Thymus (tissue), 11 donors: ENCODE data around the gene S1PR3. TPM values are rescaled to one million over a fixed set of nuclear protein-coding genes. Genes with fewer than 3 reads are reported as not detected.

ENCODE experiments used
- DNase-seq, 9 donors: peaks; one replicate each; pipeline ENCODE4 v3.0.0-alpha.2; 2013; ENCODE audit warnings: low spot score in 9 of 9, low read depth in 6 of 9, missing footprints in 1 of 9
- H3K27ac ChIP-seq, 2 donors: one replicate each; pipeline ENCODE4 v1.5.1; 2013; ENCODE audit warnings: control low read depth in 1 of 2, low read depth in 1 of 2, low read length in 1 of 2, mild to moderate bottlenecking in 1 of 2, moderate library complexity in 1 of 2
- H3K27me3 ChIP-seq, 2 donors: one replicate each; pipeline ENCODE4 v1.5.1; 2013; ENCODE audit warnings: low read length in 1 of 2; ENCODE audit not compliant: control insufficient read depth in 2 of 2, insufficient read depth in 1 of 2
- H3K36me3 ChIP-seq, 2 donors: one replicate each; pipeline ENCODE4 v1.5.1; 2013; ENCODE audit warnings: low read length in 1 of 2, mild to moderate bottlenecking in 1 of 2, moderate library complexity in 1 of 2; ENCODE audit not compliant: control insufficient read depth in 2 of 2, insufficient read depth in 2 of 2
- H3K4me1 ChIP-seq, 2 donors: one replicate each; pipeline ENCODE4 v1.5.1; 2013; ENCODE audit warnings: low read length in 2 of 2; ENCODE audit not compliant: control insufficient read depth in 2 of 2, insufficient read depth in 2 of 2
- H3K4me3 ChIP-seq, 2 donors: one replicate each; pipeline ENCODE4 v1.5.1; 2013; ENCODE audit warnings: low read length in 2 of 2, control low read depth in 1 of 2, mild to moderate bottlenecking in 1 of 2
- H3K9me3 ChIP-seq, 2 donors: one replicate each; pipeline ENCODE4 v1.5.1; 2013; ENCODE audit warnings: low read length in 1 of 2, mild to moderate bottlenecking in 1 of 2; ENCODE audit not compliant: control insufficient read depth in 2 of 2, insufficient read depth in 1 of 2
- WGBS: extraction: QIAGEN DNeasy Blood & Tissue Kit; methylation state at CpG from one replicate; pipeline ENCODE4 v1.1.7; 2013; 5-methylcytosine and 5-hydroxymethylcytosine counted together
- polyA plus RNA-seq: library from polyadenylated mRNA; stranded (reverse); fragments of 200-250 nt; gene quantifications from one replicate; pipeline ENCODE4 v1.2.3, GENCODE V29; 2013
- total RNA-seq: library from RNA; stranded (reverse); fragments of 120-200 nt; gene quantifications from one replicate; pipeline ENCODE4 v1.2.4, GENCODE V29; 2013
- donor health status: healthy.

Gene S1PR3
- total and polyA plus RNA-seq, 2 donors = 4.7 to 5.9 TPM

- H3K36me3 ChIP-seq = no peaks in the 10 kb centered on the region
- WGBS = 89% methylated on average over 7 of the region's 7 CpGs
- H3K4me1 ChIP-seq = peaks cover 4 to 11% of the 10 kb centered on the region in 2 donors
- peaks cover 0 to 16% of the 10 kb centered on the region in 2 donors for H3K27me3 ChIP-seq
- no peak for DNase-seq
- H3K27ac ChIP-seq = no peak overlapping the region
- H3K4me3 ChIP-seq = no peak overlapping the region
- peaks cover 3 to 11% of the 10 kb centered on the region in 2 donors for H3K9me3 ChIP-seq
Observed at GRCh38 chr9:88974641-88975040, 16.6 kb upstream of the S1PR3 start.

GRCh38 chr9:88975966-88976889, 15.0 kb upstream of the S1PR3 start:
- Histone ChIP-seq H3K4me3 (no peak overlapping the region), H3K9me3 (peaks cover 4 to 11% of the 10 kb centered on the region in 2 donors), H3K27ac (no peak overlapping the region), H3K27me3 (peaks cover 0 to 16% of the 10 kb centered on the region in 2 donors), H3K4me1 (peaks cover 0 to 4% of the 10 kb centered on the region in 2 donors), H3K36me3 (no peaks in the 10 kb centered on the region)
- no peak for DNase-seq
- 80% methylated on average over 8 of the region's 8 CpGs for whole genome bisulfite sequencing

- H3K4me3 ChIP-seq = no peak overlapping the region
- H3K27me3 ChIP-seq = peaks cover 0 to 16% of the 10 kb centered on the region in 2 donors
- 96% methylated on average over 5 of the region's 5 CpGs for WGBS
- H3K4me1 ChIP-seq = peaks cover 0 to 4% of the 10 kb centered on the region in 2 donors
- H3K36me3 ChIP-seq = no peaks in the 10 kb centered on the region
- H3K27ac ChIP-seq = no peak overlapping the region
- DNase-seq = no peak
- peaks cover 4 to 11% of the 10 kb centered on the region in 2 donors for H3K9me3 ChIP-seq
Observed at GRCh38 chr9:88976890-88977257, 14.4 kb upstream of the S1PR3 start.

GRCh38 chr9:88978034-88978433, 13.2 kb upstream of the S1PR3 start:
- no peaks in the 10 kb centered on the region for H3K4me1 ChIP-seq
- H3K9me3 ChIP-seq = peaks cover 4 to 10% of the 10 kb centered on the region in 2 donors
- WGBS = 72% methylated on average over 5 of the region's 5 CpGs
- peaks cover 0 to 16% of the 10 kb centered on the region in 2 donors for H3K27me3 ChIP-seq
- DNase-seq = no peak
- H3K36me3 ChIP-seq = no peaks in the 10 kb centered on the region
- H3K27ac ChIP-seq = no peak overlapping the region
- H3K4me3 ChIP-seq = no peak overlapping the region

- no peak for DNase-seq
- Histone ChIP-seq H3K36me3 (no peaks in the 10 kb centered on the region), H3K4me1 (no peaks in the 10 kb centered on the region), H3K9me3 (peaks cover 3% of the 10 kb centered on the region in 2 donors), H3K27ac (no peak overlapping the region), H3K4me3 (no peak overlapping the region), H3K27me3 (peaks cover 0 to 16% of the 10 kb centered on the region in 2 donors)
- WGBS = 96% methylated on average over 2 of the region's 2 CpGs
Observed at GRCh38 chr9:88979021-88979420, 12.2 kb upstream of the S1PR3 start.

- no peak overlapping the region for H3K27ac ChIP-seq
Observed at GRCh38 chr9:88979791-88980190, 11.5 kb upstream of the S1PR3 start.

GRCh38 chr9:88980740-88981203, 10.5 kb upstream of the S1PR3 start:
- H3K9me3 ChIP-seq = peaks cover 3% of the 10 kb centered on the region in 2 donors
- DNase-seq = no peak
- no peak overlapping the region for H3K27ac ChIP-seq
- H3K36me3 ChIP-seq = no peaks in the 10 kb centered on the region
- H3K4me3 ChIP-seq = no peak overlapping the region
- peaks cover 0 to 16% of the 10 kb centered on the region in 2 donors for H3K27me3 ChIP-seq
- 97% methylated on average over 1 of the region's 1 CpG for WGBS
- H3K4me1 ChIP-seq = no peaks in the 10 kb centered on the region

More at GRCh38 chr9:88979791-88980190, 11.5 kb upstream of the S1PR3 start:
- Histone ChIP-seq H3K9me3 (peaks cover 3% of the 10 kb centered on the region in 2 donors), H3K4me1 (no peaks in the 10 kb centered on the region), H3K27me3 (peaks cover 0 to 16% of the 10 kb centered on the region in 2 donors), H3K36me3 (no peaks in the 10 kb centered on the region), H3K4me3 (no peak overlapping the region)
- DNase-seq = no peak
- WGBS = 94% methylated on average over 2 of the region's 2 CpGs

- no peak overlapping the region for H3K27ac ChIP-seq
- DNase-seq = no peak
- no peak overlapping the region for H3K4me3 ChIP-seq
- no peaks in the 10 kb centered on the region for H3K36me3 ChIP-seq
- peaks cover 3% of the 10 kb centered on the region in 2 donors for H3K9me3 ChIP-seq
- no peaks in the 10 kb centered on the region for H3K27me3 ChIP-seq
- 94% methylated on average over 2 of the region's 2 CpGs for WGBS
- H3K4me1 ChIP-seq = peaks cover 3 to 5% of the 10 kb centered on the region in 2 donors
Observed at GRCh38 chr9:88983865-88984542, 7.3 kb upstream of the S1PR3 start.

- Histone ChIP-seq H3K36me3 (no peaks in the 10 kb centered on the region), H3K27ac (no peak overlapping the region), H3K27me3 (peaks cover 0 to 3% of the 10 kb centered on the region in 2 donors), H3K4me3 (no peak overlapping the region), H3K9me3 (peaks cover 0 to 1% of the 10 kb centered on the region in 2 donors), H3K4me1 (peaks cover 8 to 10% of the 10 kb centered on the region in 2 donors)
- 95% methylated on average over 4 of the region's 4 CpGs for WGBS
- no peak for DNase-seq
Observed at GRCh38 chr9:88984543-88984883, 6.8 kb upstream of the S1PR3 start.
